Measurements from ENCODE around the gene FOXO6.

The FOXO6 gene

DNA sequence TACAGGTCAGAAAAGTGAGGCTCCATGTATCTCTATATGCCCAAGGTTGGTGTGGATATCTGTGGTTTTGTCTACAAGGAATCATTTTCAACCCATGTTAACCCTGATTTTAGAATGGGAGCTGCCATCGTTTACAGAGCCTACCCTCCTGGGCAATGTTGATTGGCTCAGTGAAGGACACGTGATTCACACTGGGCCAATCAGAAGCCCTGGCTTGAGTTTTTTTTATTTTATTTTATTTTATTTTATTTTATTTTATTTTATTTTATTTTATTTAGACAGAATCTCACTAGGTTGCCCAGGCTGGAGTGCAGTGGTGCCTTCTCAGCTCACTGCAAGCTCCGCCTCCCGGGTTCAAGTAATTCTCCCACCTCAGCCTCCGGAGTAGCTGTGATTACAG is 35.8 kb downstream of the FOXO6 start:
- TF ChIP-seq ARNTL (CRISPR knock-in tag; IDR thresholded peaks at IDR 0.05; ENCODE audit: borderline replicate concordance, low read depth) (no peak), ZNF565 (CRISPR knock-in tag; conservative IDR thresholded peaks at IDR 0.05; ENCODE audit: low read depth) (no peak), BACH2 (CRISPR knock-in tag; IDR thresholded peaks at IDR 0.05; ENCODE audit: borderline replicate concordance) (no peak), TOX (CRISPR knock-in tag; IDR thresholded peaks at IDR 0.05; ENCODE audit: borderline replicate concordance) (no peak), ISL1 (CRISPR knock-in tag; IDR thresholded peaks at IDR 0.05) (no peak), RARB (CRISPR knock-in tag; IDR thresholded peaks at IDR 0.05) (no peak), CSDC2 (CRISPR knock-in tag; IDR thresholded peaks at IDR 0.05) (no peak), PPARA (CRISPR knock-in tag; IDR thresholded peaks at IDR 0.05; ENCODE audit: borderline replicate concordance) (no peak), SNAI2 (CRISPR knock-in tag; IDR thresholded peaks at IDR 0.05) (no peak)
- TF ChIP-seq, protein P1, sequence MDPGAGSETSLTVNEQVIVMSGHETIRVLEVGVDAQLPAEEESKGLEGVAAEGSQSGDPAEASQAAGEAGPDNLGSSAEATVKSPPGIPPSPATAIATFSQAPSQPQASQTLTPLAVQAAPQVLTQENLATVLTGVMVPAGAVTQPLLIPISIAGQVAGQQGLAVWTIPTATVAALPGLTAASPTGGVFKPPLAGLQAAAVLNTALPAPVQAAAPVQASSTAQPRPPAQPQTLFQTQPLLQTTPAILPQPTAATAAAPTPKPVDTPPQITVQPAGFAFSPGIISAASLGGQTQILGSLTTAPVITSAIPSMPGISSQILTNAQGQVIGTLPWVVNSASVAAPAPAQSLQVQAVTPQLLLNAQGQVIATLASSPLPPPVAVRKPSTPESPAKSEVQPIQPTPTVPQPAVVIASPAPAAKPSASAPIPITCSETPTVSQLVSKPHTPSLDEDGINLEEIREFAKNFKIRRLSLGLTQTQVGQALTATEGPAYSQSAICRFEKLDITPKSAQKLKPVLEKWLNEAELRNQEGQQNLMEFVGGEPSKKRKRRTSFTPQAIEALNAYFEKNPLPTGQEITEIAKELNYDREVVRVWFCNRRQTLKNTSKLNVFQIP (CRISPR knock-in tag; IDR thresholded peaks at IDR 0.05; ENCODE audit: borderline replicate concordance, low read depth): no peak
- TF ChIP-seq, protein P2, sequence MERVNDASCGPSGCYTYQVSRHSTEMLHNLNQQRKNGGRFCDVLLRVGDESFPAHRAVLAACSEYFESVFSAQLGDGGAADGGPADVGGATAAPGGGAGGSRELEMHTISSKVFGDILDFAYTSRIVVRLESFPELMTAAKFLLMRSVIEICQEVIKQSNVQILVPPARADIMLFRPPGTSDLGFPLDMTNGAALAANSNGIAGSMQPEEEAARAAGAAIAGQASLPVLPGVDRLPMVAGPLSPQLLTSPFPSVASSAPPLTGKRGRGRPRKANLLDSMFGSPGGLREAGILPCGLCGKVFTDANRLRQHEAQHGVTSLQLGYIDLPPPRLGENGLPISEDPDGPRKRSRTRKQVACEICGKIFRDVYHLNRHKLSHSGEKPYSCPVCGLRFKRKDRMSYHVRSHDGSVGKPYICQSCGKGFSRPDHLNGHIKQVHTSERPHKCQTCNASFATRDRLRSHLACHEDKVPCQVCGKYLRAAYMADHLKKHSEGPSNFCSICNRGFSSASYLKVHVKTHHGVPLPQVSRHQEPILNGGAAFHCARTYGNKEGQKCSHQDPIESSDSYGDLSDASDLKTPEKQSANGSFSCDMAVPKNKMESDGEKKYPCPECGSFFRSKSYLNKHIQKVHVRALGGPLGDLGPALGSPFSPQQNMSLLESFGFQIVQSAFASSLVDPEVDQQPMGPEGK (CRISPR knock-in tag; IDR thresholded peaks at IDR 0.05; ENCODE audit: borderline replicate concordance): no peak
- TF ChIP-seq, protein P3, sequence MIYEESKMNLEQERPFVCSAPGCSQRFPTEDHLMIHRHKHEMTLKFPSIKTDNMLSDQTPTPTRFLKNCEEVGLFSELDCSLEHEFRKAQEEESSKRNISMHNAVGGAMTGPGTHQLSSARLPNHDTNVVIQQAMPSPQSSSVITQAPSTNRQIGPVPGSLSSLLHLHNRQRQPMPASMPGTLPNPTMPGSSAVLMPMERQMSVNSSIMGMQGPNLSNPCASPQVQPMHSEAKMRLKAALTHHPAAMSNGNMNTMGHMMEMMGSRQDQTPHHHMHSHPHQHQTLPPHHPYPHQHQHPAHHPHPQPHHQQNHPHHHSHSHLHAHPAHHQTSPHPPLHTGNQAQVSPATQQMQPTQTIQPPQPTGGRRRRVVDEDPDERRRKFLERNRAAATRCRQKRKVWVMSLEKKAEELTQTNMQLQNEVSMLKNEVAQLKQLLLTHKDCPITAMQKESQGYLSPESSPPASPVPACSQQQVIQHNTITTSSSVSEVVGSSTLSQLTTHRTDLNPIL (CRISPR knock-in tag; IDR thresholded peaks at IDR 0.05; ENCODE audit: low read depth): no peak
- no peak for ATAC-seq

DNA sequence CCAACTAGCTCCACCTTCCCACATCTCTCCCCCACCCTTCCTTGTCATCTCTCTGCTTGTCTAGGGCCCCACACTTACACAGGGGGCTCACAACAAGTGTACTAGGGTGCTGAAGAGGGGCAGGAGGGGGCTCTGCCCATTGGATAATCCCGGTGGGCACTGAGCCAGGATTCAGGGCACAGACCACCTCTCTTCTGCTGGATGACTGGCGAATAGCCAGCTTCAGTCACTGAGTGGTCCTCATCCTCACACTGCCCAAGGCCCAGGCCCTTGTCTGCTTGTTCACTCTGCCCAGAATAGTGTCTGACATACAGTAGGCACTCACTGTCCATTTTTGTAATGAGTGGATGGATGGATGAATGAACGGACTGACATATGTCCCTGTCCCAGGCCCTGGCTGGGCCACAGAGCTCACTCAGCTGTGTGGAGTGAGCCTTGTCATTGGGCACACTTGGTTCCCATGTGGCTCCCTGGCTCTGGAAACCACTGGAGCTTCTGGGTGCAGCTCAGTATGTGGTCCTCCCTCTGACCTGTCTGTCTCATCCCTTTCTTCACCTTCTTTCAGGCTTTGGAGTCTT is 36.6 kb downstream of the FOXO6 start:
- ATAC-seq: no peak
- TF ChIP-seq BACH2 (CRISPR knock-in tag; IDR thresholded peaks at IDR 0.05; ENCODE audit: borderline replicate concordance) (no peak), ZFP3 (CRISPR knock-in tag; IDR thresholded peaks at IDR 0.05) (no peak), CSDC2 (CRISPR knock-in tag; IDR thresholded peaks at IDR 0.05) (no peak), TCF4 (CRISPR knock-in tag; IDR thresholded peaks at IDR 0.05; ENCODE audit: borderline replicate concordance) (no peak), ISL1 (CRISPR knock-in tag; IDR thresholded peaks at IDR 0.05) (no peak), OSR1 (CRISPR knock-in tag; IDR thresholded peaks at IDR 0.05) (no peak), GLIS3 (CRISPR knock-in tag; IDR thresholded peaks at IDR 0.05) (no peak), TOX (CRISPR knock-in tag; IDR thresholded peaks at IDR 0.05; ENCODE audit: borderline replicate concordance) (no peak), ARNTL (CRISPR knock-in tag; IDR thresholded peaks at IDR 0.05; ENCODE audit: borderline replicate concordance, low read depth) (no peak), ESRRG (CRISPR knock-in tag; IDR thresholded peaks at IDR 0.05) (no peak), ZNF70 (CRISPR knock-in tag; IDR thresholded peaks at IDR 0.05) (no peak), ZNF8 (CRISPR knock-in tag; IDR thresholded peaks at IDR 0.05) (no peak), PPARA (CRISPR knock-in tag; IDR thresholded peaks at IDR 0.05; ENCODE audit: borderline replicate concordance) (no peak)
- TF ChIP-seq, protein P2 (CRISPR knock-in tag; IDR thresholded peaks at IDR 0.05; ENCODE audit: borderline replicate concordance): no peak
- TF ChIP-seq, protein P4, sequence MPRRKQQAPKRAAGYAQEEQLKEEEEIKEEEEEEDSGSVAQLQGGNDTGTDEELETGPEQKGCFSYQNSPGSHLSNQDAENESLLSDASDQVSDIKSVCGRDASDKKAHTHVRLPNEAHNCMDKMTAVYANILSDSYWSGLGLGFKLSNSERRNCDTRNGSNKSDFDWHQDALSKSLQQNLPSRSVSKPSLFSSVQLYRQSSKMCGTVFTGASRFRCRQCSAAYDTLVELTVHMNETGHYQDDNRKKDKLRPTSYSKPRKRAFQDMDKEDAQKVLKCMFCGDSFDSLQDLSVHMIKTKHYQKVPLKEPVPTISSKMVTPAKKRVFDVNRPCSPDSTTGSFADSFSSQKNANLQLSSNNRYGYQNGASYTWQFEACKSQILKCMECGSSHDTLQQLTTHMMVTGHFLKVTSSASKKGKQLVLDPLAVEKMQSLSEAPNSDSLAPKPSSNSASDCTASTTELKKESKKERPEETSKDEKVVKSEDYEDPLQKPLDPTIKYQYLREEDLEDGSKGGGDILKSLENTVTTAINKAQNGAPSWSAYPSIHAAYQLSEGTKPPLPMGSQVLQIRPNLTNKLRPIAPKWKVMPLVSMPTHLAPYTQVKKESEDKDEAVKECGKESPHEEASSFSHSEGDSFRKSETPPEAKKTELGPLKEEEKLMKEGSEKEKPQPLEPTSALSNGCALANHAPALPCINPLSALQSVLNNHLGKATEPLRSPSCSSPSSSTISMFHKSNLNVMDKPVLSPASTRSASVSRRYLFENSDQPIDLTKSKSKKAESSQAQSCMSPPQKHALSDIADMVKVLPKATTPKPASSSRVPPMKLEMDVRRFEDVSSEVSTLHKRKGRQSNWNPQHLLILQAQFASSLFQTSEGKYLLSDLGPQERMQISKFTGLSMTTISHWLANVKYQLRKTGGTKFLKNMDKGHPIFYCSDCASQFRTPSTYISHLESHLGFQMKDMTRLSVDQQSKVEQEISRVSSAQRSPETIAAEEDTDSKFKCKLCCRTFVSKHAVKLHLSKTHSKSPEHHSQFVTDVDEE (CRISPR knock-in tag; IDR thresholded peaks at IDR 0.05): no peak
